Cardiac fibroblast (primary cell): ENCODE data around the gene SLMAP.

Experiments
- DNase-seq, 2 donors: peaks; one replicate each; pipeline versions ENCODE4 v3.0.0 to v3.0.0-alpha.2; 2010; ENCODE audit warnings: low read depth in 2 of 2
- H3K4me3 ChIP-seq, 2 donors: replicated peaks in 1 of 2; 1 replicate in 1 of 2; 2 replicates in 1 of 2; pipeline ENCODE4 v1.5.1; 2011; ENCODE audit warnings: low read depth in 2 of 2, low read length in 2 of 2, mild to moderate bottlenecking in 2 of 2, moderate library complexity in 1 of 2
- CTCF ChIP-seq: IDR thresholded peaks from one replicate; pipeline ENCODE4 v1.5.1; 2011; ENCODE audit warnings: low read depth, mild to moderate bottlenecking, low read length, inconsistent platforms

Gene SLMAP

GRCh38 chr3:57943525-57944495 is 187.7 kb downstream of the SLMAP start:
- DNase-seq, result peak in 1 of 2 donors; percentile 20
- H3K4me3 ChIP-seq, result no peak overlapping the region
- TF ChIP-seq CTCF, result no peak

GRCh38 chr3:57946970-57947381 is 190.9 kb downstream of the SLMAP start:
- DNase-seq, result no peak
- no peak for TF ChIP-seq CTCF
- H3K4me3 ChIP-seq, result no peak overlapping the region

GRCh38 chr3:57948080-57948671 is 192.1 kb downstream of the SLMAP start:
- no peak for DNase-seq
- H3K4me3 ChIP-seq, result no peak overlapping the region
- no peak for TF ChIP-seq CTCF

GRCh38 chr3:57948781-57949242 is 192.7 kb downstream of the SLMAP start:
- H3K4me3 ChIP-seq, result no peak overlapping the region
- DNase-seq, result no peak
- TF ChIP-seq CTCF, result no peak

GRCh38 chr3:57949344-57949743 is 193.2 kb downstream of the SLMAP start:
- TF ChIP-seq CTCF, result no peak
- DNase-seq, result no peak
- no peak overlapping the region for H3K4me3 ChIP-seq

- peak in 1 of 2 donors; percentile 25 for DNase-seq
- no peak overlapping the region for H3K4me3 ChIP-seq
- TF ChIP-seq CTCF, result peak; percentile 14
Measured at GRCh38 chr3:57949785-57950615, 193.9 kb downstream of the SLMAP start.
